IMR-90 (cell line): ENCODE results near the gene L3MBTL4. TPM values are rescaled to one million over a fixed set of nuclear protein-coding genes. Genes with fewer than 3 reads are reported as not detected.

Experiments
- ATAC-seq: fragments of 200-7000 bp; cut with Tn5 transposase; 2 replicates; pipeline ENCODE4 v1.9.1; 2020; ENCODE audit warnings: low read depth, mild to moderate bottlenecking, moderate library complexity
- BruUV-seq: library from RNA; stranded (reverse); fragments of 400-500 nt; replicated peaks from 2 replicates; lab custom pipeline; 2021; lab: Mats Ljungman, UMichigan
- CTCF ChIA-PET: fragments of 300-600 bp; formaldehyde crosslinking; extraction: SDS; loops from one replicate; lab custom pipeline; 2021; ENCODE audit warnings: antibody characterized with exemption; lab: Yijun Ruan, JAX
- POLR2A ChIA-PET: fragments of 300-600 bp; sonication (Branson Sonifier 250); formaldehyde crosslinking; loops from one replicate; lab custom pipeline; 2022; ENCODE audit warnings: antibody characterized with exemption; ENCODE audit not compliant: unreplicated experiment; lab: Charles Lee
- DNase-seq: peaks from one replicate; pipeline ENCODE4 v3.0.0; 2013
- H2AFZ ChIP-seq: replicated peaks from 2 replicates; pipeline ENCODE3; 2013; ENCODE audit warnings: low read length, mild to moderate bottlenecking; ENCODE audit not compliant: poor library complexity
- H2AK5ac ChIP-seq: 2 replicates; pipeline ENCODE4 v1.6.1; 2013; ENCODE audit warnings: low read depth, low read length, inconsistent platforms
- H2AK9ac ChIP-seq: replicated peaks from 2 replicates; pipeline ENCODE3; 2013; ENCODE audit warnings: mild to moderate bottlenecking, low read depth, low read length, moderate library complexity; ENCODE audit not compliant: poor library complexity
- H2BK120ac ChIP-seq: 2 replicates; pipeline ENCODE4 v1.6.1; 2013; ENCODE audit warnings: low read depth, low read length, inconsistent platforms
- H2BK15ac ChIP-seq: 3 replicates; pipeline ENCODE4 v1.6.1; 2013; ENCODE audit warnings: low read depth, low read length, inconsistent platforms
- H2BK20ac ChIP-seq: 2 replicates; pipeline ENCODE4 v1.6.1; 2013; ENCODE audit warnings: low read depth, mild to moderate bottlenecking, inconsistent platforms, low read length, moderate library complexity
- H2BK5ac ChIP-seq: 2 replicates; pipeline ENCODE4 v1.6.1; 2013; ENCODE audit warnings: mild to moderate bottlenecking, low read depth, low read length, inconsistent platforms; ENCODE audit not compliant: poor library complexity, severe bottlenecking
- H3K14ac ChIP-seq: replicated peaks from 2 replicates; pipeline ENCODE4 v1.6.1; 2013; ENCODE audit warnings: low read depth, low read length, inconsistent platforms
- H3K18ac ChIP-seq: 2 replicates; pipeline ENCODE4 v1.6.1; 2013; ENCODE audit warnings: low read depth, low read length, control low read depth
- H3K23ac ChIP-seq: 2 replicates; pipeline ENCODE4 v1.6.1; 2013; ENCODE audit warnings: low read depth, low read length, inconsistent platforms
- H3K27ac ChIP-seq: 2 replicates; pipeline ENCODE4 v1.5.1; 2013; ENCODE audit warnings: mild to moderate bottlenecking, control low read depth, low read length; ENCODE audit not compliant: insufficient read depth
- H3K27me3 ChIP-seq: 2 replicates; pipeline ENCODE4 v1.6.1; 2013; ENCODE audit warnings: low read length; ENCODE audit not compliant: control insufficient read depth, insufficient read depth
- H3K36me3 ChIP-seq: 2 replicates; pipeline ENCODE4 v1.6.1; 2013; ENCODE audit warnings: low read length, mixed read lengths; ENCODE audit not compliant: control insufficient read depth, insufficient read depth
- H3K4ac ChIP-seq: 2 replicates; pipeline ENCODE4 v1.6.1; 2013; ENCODE audit warnings: low read depth, low read length, inconsistent platforms
- H3K4me1 ChIP-seq: 2 replicates; pipeline ENCODE4 v1.6.1; 2013; ENCODE audit warnings: low read length, mixed read lengths; ENCODE audit not compliant: control insufficient read depth, insufficient read depth
- H3K4me2 ChIP-seq: 2 replicates; pipeline ENCODE4 v1.6.1; 2013; ENCODE audit warnings: low read depth, mild to moderate bottlenecking, control low read depth, low read length, moderate library complexity
- H3K4me3 ChIP-seq: 2 replicates; pipeline ENCODE4 v1.5.1; 2013; ENCODE audit warnings: low read depth, mild to moderate bottlenecking, control low read depth, low read length, moderate library complexity; ENCODE audit not compliant: insufficient read depth
- H3K56ac ChIP-seq: 2 replicates; pipeline ENCODE4 v1.6.1; 2013; ENCODE audit warnings: low read length, inconsistent platforms; ENCODE audit not compliant: insufficient read depth; ENCODE audit errors: extremely low read depth
- H3K79me1 ChIP-seq, 2 experiments: 2 replicates each; pipeline ENCODE4 v1.6.1; 2013; ENCODE audit warnings: low read length in 2 of 2, inconsistent platforms in 1 of 2, low read depth in 1 of 2
- H3K9ac ChIP-seq: 2 replicates; pipeline ENCODE4 v1.6.1; 2013; ENCODE audit warnings: low read depth, low read length, control low read depth
- H3K9me1 ChIP-seq: 2 replicates; pipeline ENCODE4 v1.6.1; 2013; ENCODE audit warnings: low read length, inconsistent platforms; ENCODE audit not compliant: insufficient read depth
- H3K9me3 ChIP-seq: 2 replicates; pipeline ENCODE4 v1.6.1; 2013; ENCODE audit warnings: low read length; ENCODE audit not compliant: control insufficient read depth, insufficient read depth
- H4K20me1 ChIP-seq: 2 replicates; pipeline ENCODE4 v1.6.1; 2013; ENCODE audit warnings: low read length, inconsistent platforms; ENCODE audit not compliant: insufficient read depth
- H4K5ac ChIP-seq: 2 replicates; pipeline ENCODE4 v1.6.1; 2013; ENCODE audit warnings: mild to moderate bottlenecking, low read depth, low read length, control low read depth
- H4K8ac ChIP-seq, 2 experiments: 2 replicates each; pipeline ENCODE4 v1.6.1; 2013; ENCODE audit warnings: low read depth in 2 of 2, low read length in 2 of 2, control low read depth in 1 of 2, inconsistent platforms in 1 of 2
- H4K91ac ChIP-seq: 2 replicates; pipeline ENCODE4 v1.6.1; 2013; ENCODE audit warnings: low read depth, low read length, inconsistent platforms; ENCODE audit not compliant: insufficient read depth
- CEBPB ChIP-seq: IDR thresholded peaks from 2 replicates; pipeline ENCODE4 v1.6.1; 2012; ENCODE audit warnings: low read depth, low read length, improper control_type of control experiment
- ELK1 ChIP-seq: fragments of 150-350 bp; IDR thresholded peaks from 2 replicates; pipeline ENCODE4 v1.6.1; 2016; ENCODE audit warnings: low read depth, mild to moderate bottlenecking, low read length, moderate library complexity, borderline replicate concordance
- whole genome bisulfite sequencing, 2 experiments: methylation state at CpG; one replicate each; pipeline versions ENCODE4 v1.1.5 to v1.1.7; 2013; ENCODE audit warnings: missing lambda C conversion rate in 2 of 2; ENCODE audit not compliant: insufficient read length in 1 of 2; ENCODE audit errors: extremely low coverage in 2 of 2; 5-methylcytosine and 5-hydroxymethylcytosine counted together
- dilution Hi-C: fragments of 300-500 bp; cut with HindIII; formaldehyde crosslinking; loops from one replicate; pipeline ENCODE4 v1.14.3; 2018; ENCODE audit warnings: low sequenced_read_pairs; ENCODE audit not compliant: unreplicated experiment
- in situ Hi-C: fragments of 300-500 bp; cut with MboI; formaldehyde crosslinking; loops from 3 replicates; pipeline ENCODE4 v1.14.3; 2019; ENCODE audit warnings: low sequenced_read_pairs, inconsistent platforms, mixed read lengths
- intact Hi-C: fragments of 100-400 bp; cut with micrococcal nuclease; formaldehyde crosslinking; loops from 2 replicates; pipeline ENCODE4 v1.10.0; 2022
- polyA plus RNA-seq, 3 experiments: library from polyadenylated mRNA; depleted of rRNA; stranded (reverse); fragments of >200 nt; gene quantifications; 2 replicates each; pipeline ENCODE4 v1.2.3, GENCODE V29; 2012; ENCODE audit warnings: low replicate concordance in 1 of 3
- total RNA-seq: library from RNA; depleted of rRNA; stranded (reverse); fragments of >200 nt; gene quantifications from 2 replicates; pipeline ENCODE4 v1.2.3, GENCODE V29; 2012

Gene L3MBTL4
- total and polyA plus RNA-seq, 2 of the 4 experiments (the other 2 are of a cell fraction), result under 0.01 to 0.02 TPM

GRCh38 chr18:6406075-6406909 is 8.4 kb downstream of the L3MBTL4 start:
- Histone ChIP-seq H4K5ac (no peak overlapping the region), H2AK5ac (no peak overlapping the region), H4K91ac (no peak overlapping the region), H4K20me1 (no peaks in the 10 kb centered on the region), H3K27ac (no peak overlapping the region), H2BK15ac (no peak overlapping the region), H4K8ac (no peak overlapping the region), H3K4me3 (no peak overlapping the region), H2BK120ac (no peak overlapping the region), H3K9ac (no peak overlapping the region), H3K4me1 (no peaks in the 10 kb centered on the region), H2BK5ac (no peak overlapping the region), H3K18ac (no peak overlapping the region), H3K27me3 (peaks cover 2% of the 10 kb centered on the region; the same call in 1 of the 2 replicates), H3K9me3 (no peaks in the 10 kb centered on the region), H3K4ac (no peak overlapping the region), H2AK9ac (no peak overlapping the region), H2BK20ac (no peak overlapping the region), H3K14ac (no peak overlapping the region), H3K23ac (no peak overlapping the region), H3K4me2 (no peak overlapping the region), H3K9me1 (no peaks in the 10 kb centered on the region), H2AFZ (peak overlapping the region; percentile 23), H3K56ac (no peak overlapping the region), H3K79me1 (no peaks in the 10 kb centered on the region), H3K36me3 (no peaks in the 10 kb centered on the region)
- intact Hi-C loops, result loop anchor here (10.0 kb wide), 1 partner anchor 531 kb away; no protein-coding TSS in a partner anchor
- BruUV-seq, result no TSS peak
- ATAC-seq (no peak), DNase-seq (peak; percentile 1)
- no CpG with 5 or more reads among the region's 10 CpGs for WGBS, 2 experiments
- dilution Hi-C loops, result no loop called here
- POLR2A ChIA-PET, result no interaction called here
- TF ChIP-seq ELK1 (no peak), CEBPB (peak; percentile 35)
- CTCF ChIA-PET, result interaction anchor here (0.5 kb wide), 1 partner anchor 192 kb away, joined by 3 read pairs; no protein-coding TSS in a partner anchor
- in situ Hi-C loops, result no loop called here
